Fibroblast of pulmonary artery (primary cell): ENCODE results near the gene DDIAS.

Source experiments
- DNase-seq: peaks from one replicate; pipeline ENCODE4 v3.0.0-alpha.2; 2010; ENCODE audit warnings: low read depth
- H3K4me3 ChIP-seq: replicated peaks from 2 replicates; pipeline ENCODE4 v1.5.1; 2011; ENCODE audit warnings: low read depth, mild to moderate bottlenecking, control low read depth, low read length, moderate library complexity
- CTCF ChIP-seq: IDR thresholded peaks from 2 replicates; pipeline ENCODE4 v1.5.1; 2011; ENCODE audit warnings: mild to moderate bottlenecking, control low read depth, low read length, inconsistent platforms; ENCODE audit errors: missing control alignments

DDIAS gene

GRCh38 chr11:82899186-82899820 lies 2.2 kb upstream of the DDIAS start:
- TF ChIP-seq CTCF, result no peak
- no peak for DNase-seq
- H3K4me3 ChIP-seq, result peak overlapping the region; percentile 87

DNA sequence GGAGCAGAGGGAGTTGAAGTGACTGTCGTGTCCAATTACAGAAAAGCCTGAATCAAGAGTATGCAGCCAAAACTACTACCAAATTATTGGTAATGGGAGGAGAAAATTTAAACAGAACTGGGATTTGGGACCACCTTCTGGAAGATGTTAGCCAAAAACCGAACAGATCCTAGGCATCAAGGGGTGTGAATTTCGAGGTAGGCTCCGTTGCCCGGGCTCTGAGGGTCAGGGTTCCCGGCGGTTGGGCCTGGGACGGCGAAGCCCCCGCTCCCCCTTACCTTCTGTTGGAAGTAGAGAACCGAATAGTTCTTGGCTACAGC lies 1.6 kb upstream of the DDIAS start:
- H3K4me3 ChIP-seq, result peak overlapping the region; percentile 87
- DNase-seq, result no peak
- TF ChIP-seq CTCF, result no peak

GRCh38 chr11:82900277-82901164 lies 1.0 kb upstream of the DDIAS start, which contains the start of gene PRCP:
TSS of gene PRCP (minus strand) at chr11:82900430. CDS start at chr11:82900402, 28 bp downstream.
- no peak for TF ChIP-seq CTCF
- peak; percentile 90 for DNase-seq
- peak within 1 kb of the TSS; percentile 87 for H3K4me3 ChIP-seq

- DNase-seq, result no peak
- TF ChIP-seq CTCF, result no peak
- H3K4me3 ChIP-seq, result peak overlapping the region; percentile 87
Observed at GRCh38 chr11:82901922-82902485, 468 bp downstream of the DDIAS start.

GRCh38 chr11:82902880-82903279 lies 1.3 kb downstream of the DDIAS start:
- no peak for DNase-seq
- TF ChIP-seq CTCF, result no peak
- no peak overlapping the region for H3K4me3 ChIP-seq

DNA sequence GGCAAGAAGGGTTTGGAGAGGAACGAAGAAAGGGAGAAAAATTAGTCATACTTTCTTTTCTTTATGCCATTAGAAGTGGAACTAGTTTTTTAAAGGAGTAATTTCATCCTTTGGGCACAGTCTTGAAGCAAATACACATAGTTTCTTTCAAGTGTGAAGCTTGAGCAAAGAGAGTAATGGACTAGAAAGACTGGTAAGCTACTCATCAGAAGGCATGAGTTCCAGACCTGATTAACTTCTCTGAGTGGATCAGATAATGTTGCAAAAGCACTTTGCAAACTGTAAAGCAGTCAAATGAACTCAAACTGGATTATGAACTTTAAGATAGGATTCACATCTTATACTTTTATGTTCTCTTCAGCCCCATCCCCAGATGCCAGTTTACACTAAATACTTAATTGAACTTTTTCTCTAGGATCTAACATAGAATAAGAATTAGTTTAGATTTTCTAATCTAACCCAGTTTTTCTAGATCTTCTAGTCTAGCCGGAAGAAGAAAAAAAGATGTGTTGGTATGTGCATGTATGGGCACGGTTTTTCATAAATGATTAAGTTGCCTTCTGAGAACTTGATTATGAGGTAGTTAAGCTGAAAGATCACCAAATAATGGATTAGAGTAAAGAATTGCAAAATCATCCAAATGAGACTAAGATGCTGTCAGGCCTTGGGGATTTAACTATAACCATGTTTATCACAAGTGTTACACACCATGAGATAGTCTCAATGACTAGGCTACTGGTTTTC lies 2.5 kb downstream of the DDIAS start:
- DNase-seq, result no peak

More for the DNA sequence above, 2.5 kb downstream of the DDIAS start:
- no peak for TF ChIP-seq CTCF
- H3K4me3 ChIP-seq, result no peak overlapping the region
